Measurements from ENCODE around the gene PHF20.

DNA sequence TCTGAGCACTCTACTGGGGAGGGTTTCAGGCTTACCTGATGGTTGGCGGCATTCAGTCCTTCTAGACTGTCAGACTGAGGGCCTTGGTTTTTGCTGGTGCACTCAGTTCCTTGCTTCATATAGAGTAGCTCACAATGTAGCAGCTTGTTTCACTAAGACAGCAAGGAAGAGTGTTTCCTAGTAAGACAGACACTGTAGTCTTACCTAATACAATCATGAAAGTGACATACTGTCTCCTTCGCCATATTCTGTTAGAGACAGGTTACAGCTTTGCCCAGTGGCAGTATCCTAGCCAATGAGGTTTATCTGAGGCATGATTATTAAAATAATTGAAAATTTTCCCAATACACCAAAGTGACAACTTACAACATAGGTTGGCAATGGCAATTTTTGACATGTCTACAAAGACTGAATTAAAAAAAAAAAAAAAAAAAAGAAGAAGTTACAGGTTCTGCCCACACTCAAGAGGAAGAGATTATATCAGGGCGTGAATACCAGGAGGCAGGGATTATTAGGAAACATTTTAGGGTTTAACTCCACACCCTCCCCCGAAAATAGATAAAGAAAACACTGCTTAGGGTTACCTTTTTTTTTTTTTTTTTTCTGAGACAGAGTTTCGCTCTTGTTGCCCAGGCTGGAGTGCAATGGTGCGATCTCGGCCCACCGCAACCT, 115.7 kb downstream of the PHF20 start:
- TF ChIP-seq CTCF (IDR thresholded peaks at IDR 0.05; ENCODE audit: low read length) (no peak), EZH2 (optimal IDR thresholded peaks at IDR 0.05; ENCODE audit: low read depth, low read length) (no peak), EZH2phosphoT487 (IDR thresholded peaks at IDR 0.05; ENCODE audit: low read length) (no peak)
